Neural progenitor cell (in vitro differentiated cells): Measurements from ENCODE around the gene KRTAP10-9. TPM values are rescaled to one million over a fixed set of nuclear protein-coding genes. Genes with fewer than 3 reads are reported as not detected.
"Not testable (repeated sequence)": the region's sequence is repeated elsewhere in the genome, so short reads cannot be mapped to it uniquely, and the experiment has no call there.

Source experiments
- DNase-seq: peaks from one replicate; pipeline ENCODE4 v3.0.0-alpha.2; 2016; ENCODE audit warnings: low spot score
- H2AFZ ChIP-seq: fragments of 200-600 bp; sonication (generic); replicated peaks from 2 replicates; pipeline ENCODE4 v1.6.1; 2016; ENCODE audit warnings: antibody characterized with exemption
- H3F3A ChIP-seq: fragments of 200-600 bp; sonication (generic); 2 replicates; pipeline ENCODE4 v1.6.1; 2016; ENCODE audit warnings: antibody characterized with exemption, low read depth
- H3K27ac ChIP-seq: fragments of 200-600 bp; sonication (generic); 2 replicates; pipeline ENCODE4 v1.5.1; 2016; ENCODE audit warnings: mild to moderate bottlenecking
- H3K27me3 ChIP-seq: fragments of 200-600 bp; sonication (generic); 2 replicates; pipeline ENCODE4 v1.6.1; 2016; ENCODE audit warnings: mild to moderate bottlenecking, moderate library complexity
- H3K36me3 ChIP-seq: fragments of 200-600 bp; sonication (generic); 2 replicates; pipeline ENCODE4 v1.5.1; 2016
- H3K4me1 ChIP-seq: fragments of 200-600 bp; sonication (generic); 2 replicates; pipeline ENCODE4 v1.6.1; 2016; ENCODE audit warnings: mixed run types
- H3K4me2 ChIP-seq: fragments of 200-600 bp; sonication (generic); 2 replicates; pipeline ENCODE4 v1.6.1; 2016
- H3K4me3 ChIP-seq: fragments of 200-600 bp; sonication (generic); 2 replicates; pipeline ENCODE4 v1.5.1; 2016
- H3K79me2 ChIP-seq: fragments of 200-600 bp; sonication (generic); 2 replicates; pipeline ENCODE4 v1.6.1; 2016; ENCODE audit warnings: low read depth
- H3K9ac ChIP-seq: fragments of 200-600 bp; sonication (generic); 2 replicates; pipeline ENCODE4 v1.6.1; 2016
- H3K9me3 ChIP-seq: fragments of 200-600 bp; sonication (generic); 2 replicates; pipeline ENCODE4 v1.5.1; 2016; ENCODE audit warnings: low read depth
- H4K20me1 ChIP-seq: fragments of 200-600 bp; sonication (generic); 2 replicates; pipeline ENCODE4 v1.6.1; 2016; ENCODE audit warnings: low read depth
- H3K27ac Mint-ChIP-seq: 3 replicates; pipeline ENCODE4 v1.8.0; 2021; ENCODE audit warnings: mixed read lengths
- H3K27me3 Mint-ChIP-seq: 2 replicates; pipeline ENCODE4 v1.8.0; 2022; ENCODE audit warnings: low read depth, mild to moderate bottlenecking, inconsistent platforms, moderate library complexity, mixed read lengths; ENCODE audit not compliant: insufficient read depth
- H3K36me3 Mint-ChIP-seq: 3 replicates; pipeline ENCODE4 v1.8.0; 2021; ENCODE audit warnings: mixed read lengths
- H3K4me1 Mint-ChIP-seq: 3 replicates; pipeline ENCODE4 v1.8.0; 2021; ENCODE audit warnings: mixed read lengths
- H3K4me3 Mint-ChIP-seq: 3 replicates; pipeline ENCODE4 v1.8.0; 2021; ENCODE audit warnings: mild to moderate bottlenecking, moderate library complexity, mixed read lengths
- H3K9me3 Mint-ChIP-seq: 3 replicates; pipeline ENCODE4 v1.8.0; 2020; ENCODE audit warnings: mixed read lengths
- EZH2 ChIP-seq: fragments of 200-600 bp; sonication (generic); IDR thresholded peaks from 2 replicates; pipeline ENCODE4 v1.6.1; 2017; ENCODE audit warnings: antibody characterized with exemption, mild to moderate bottlenecking, moderate library complexity
- EZH2phosphoT487 ChIP-seq: fragments of 200-600 bp; sonication (generic); IDR thresholded peaks from 2 replicates; pipeline ENCODE4 v1.6.1; 2017; ENCODE audit warnings: antibody characterized with exemption
- total RNA-seq: library from RNA; depleted of rRNA; stranded (reverse); fragments of >200 nt; gene quantifications from 2 replicates; pipeline ENCODE4 v1.2.3, GENCODE V29; 2015; ENCODE audit warnings: low replicate concordance
- TF ChIP-seq, protein P1 (sequence below): fragments of 200-600 bp; sonication (generic); IDR thresholded peaks from 2 replicates; pipeline ENCODE4 v1.5.1; 2017; ENCODE audit warnings: antibody characterized with exemption, mild to moderate bottlenecking

KRTAP10-9 gene
- total RNA-seq, 1 donor from 2014 or later = not detected

DNA sequence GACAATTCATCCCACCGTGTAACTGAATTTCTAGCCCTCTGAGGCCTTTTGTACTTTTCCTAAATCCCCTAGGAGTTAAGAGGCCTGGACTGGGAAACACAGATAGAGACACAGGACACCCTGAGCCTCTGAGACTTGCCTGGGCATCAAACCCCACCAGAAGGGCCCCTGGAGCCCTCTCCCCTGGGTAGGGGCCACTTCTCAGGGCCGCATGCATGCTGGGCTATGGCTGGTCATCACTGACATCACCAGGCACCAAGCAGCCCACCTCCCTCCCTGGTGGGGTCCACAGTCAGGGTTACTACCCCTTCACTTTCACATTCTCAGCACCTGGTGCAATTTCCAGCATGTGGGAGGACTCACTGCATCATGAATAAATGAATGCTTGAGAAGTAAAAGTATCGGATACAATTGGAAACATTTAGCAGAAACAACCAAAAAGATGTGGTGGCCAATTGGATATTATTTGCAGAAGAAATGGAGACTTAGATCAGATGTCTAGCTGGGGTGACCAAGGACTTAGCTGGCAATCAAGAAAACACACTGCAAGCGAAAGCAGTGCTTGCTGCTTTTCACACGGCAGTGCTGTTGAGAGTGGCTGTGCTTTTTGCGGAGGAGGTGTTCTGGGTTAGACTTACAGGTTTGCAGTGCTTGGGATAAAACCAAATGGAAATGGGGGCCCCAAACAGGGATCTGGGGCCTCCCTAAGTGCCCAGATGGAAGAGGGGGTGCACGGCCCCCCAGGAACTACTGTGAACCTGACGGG lies 27.4 kb upstream of the KRTAP10-9 start:
- H3K4me3 ChIP-seq = no peak overlapping the region
- Mint-ChIP-seq H3K4me1 (peaks cover 9% of the 10 kb centered on the region), H3K36me3 (no peaks in the 10 kb centered on the region), H3K27me3 (peaks cover 10% of the 10 kb centered on the region), H3K27ac (no peak overlapping the region), H3K4me3 (no peak overlapping the region), H3K9me3 (peaks cover 2% of the 10 kb centered on the region)
- no peaks in the 10 kb centered on the region for H3K36me3 ChIP-seq
- TF ChIP-seq, protein P1, sequence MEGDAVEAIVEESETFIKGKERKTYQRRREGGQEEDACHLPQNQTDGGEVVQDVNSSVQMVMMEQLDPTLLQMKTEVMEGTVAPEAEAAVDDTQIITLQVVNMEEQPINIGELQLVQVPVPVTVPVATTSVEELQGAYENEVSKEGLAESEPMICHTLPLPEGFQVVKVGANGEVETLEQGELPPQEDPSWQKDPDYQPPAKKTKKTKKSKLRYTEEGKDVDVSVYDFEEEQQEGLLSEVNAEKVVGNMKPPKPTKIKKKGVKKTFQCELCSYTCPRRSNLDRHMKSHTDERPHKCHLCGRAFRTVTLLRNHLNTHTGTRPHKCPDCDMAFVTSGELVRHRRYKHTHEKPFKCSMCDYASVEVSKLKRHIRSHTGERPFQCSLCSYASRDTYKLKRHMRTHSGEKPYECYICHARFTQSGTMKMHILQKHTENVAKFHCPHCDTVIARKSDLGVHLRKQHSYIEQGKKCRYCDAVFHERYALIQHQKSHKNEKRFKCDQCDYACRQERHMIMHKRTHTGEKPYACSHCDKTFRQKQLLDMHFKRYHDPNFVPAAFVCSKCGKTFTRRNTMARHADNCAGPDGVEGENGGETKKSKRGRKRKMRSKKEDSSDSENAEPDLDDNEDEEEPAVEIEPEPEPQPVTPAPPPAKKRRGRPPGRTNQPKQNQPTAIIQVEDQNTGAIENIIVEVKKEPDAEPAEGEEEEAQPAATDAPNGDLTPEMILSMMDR = no peak
- TF ChIP-seq EZH2 (no peak), EZH2phosphoT487 (no peak)
- DNase-seq = no peak
- H2AFZ ChIP-seq = peak overlapping the region; percentile 9
- H3K9me3 ChIP-seq = peaks cover 3% of the 10 kb centered on the region
- peak overlapping the region; percentile 90 for H3K27ac ChIP-seq
- H3K27me3 ChIP-seq = no peaks in the 10 kb centered on the region
- no peaks in the 10 kb centered on the region for H3K79me2 ChIP-seq
- no peak overlapping the region for H3K4me2 ChIP-seq
- H3K4me1 ChIP-seq = peaks cover 27% of the 10 kb centered on the region
- peaks cover 24% of the 10 kb centered on the region for H3F3A ChIP-seq
- no peak overlapping the region for H3K9ac ChIP-seq
- no peaks in the 10 kb centered on the region for H4K20me1 ChIP-seq

DNA sequence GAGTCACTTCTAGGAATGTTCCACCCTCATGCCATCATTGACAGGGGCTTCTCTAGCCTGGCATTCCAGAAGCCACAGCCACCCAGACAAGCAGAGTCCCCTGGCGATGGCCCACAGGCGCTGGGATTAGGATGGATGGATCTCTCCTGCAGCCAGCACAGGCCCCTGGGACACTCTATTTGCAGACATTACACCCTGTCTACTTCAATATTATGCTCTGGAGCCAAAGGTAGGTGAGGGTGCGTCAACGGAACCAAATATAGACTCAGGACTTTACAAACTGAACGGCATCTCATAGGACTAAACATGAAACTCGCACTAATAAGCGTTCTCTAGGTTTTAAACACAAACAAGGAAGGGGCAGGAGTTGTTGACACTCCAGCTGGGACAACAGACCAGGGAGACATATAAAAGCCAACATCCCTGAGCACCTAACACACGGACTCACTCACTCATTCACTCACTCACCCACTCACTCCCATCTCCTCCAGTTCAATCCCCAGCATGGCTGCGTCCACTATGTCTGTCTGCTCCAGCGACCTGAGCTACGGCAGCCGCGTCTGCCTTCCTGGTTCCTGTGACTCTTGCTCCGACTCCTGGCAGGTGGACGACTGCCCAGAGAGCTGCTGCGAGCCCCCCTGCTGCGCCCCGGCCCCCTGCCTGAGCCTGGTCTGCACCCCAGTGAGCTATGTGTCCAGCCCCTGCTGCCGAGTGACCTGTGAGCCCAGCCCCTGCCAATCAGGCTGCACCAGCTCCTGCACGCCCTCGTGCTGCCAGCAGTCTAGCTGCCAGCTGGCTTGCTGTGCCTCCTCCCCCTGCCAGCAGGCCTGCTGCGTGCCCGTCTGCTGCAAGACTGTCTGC lies 26.5 kb upstream of the KRTAP10-9 start, which contains the start of gene KRTAP10-7:
Gene KRTAP10-7, plus strand, starts transcription at position 480 of the 861 bp plus-strand sequence. Its CDS starts 25 bp downstream, at position 505.
- H3K27ac Mint-ChIP-seq, H3K36me3 ChIP-seq, H3K9me3 Mint-ChIP-seq, DNase-seq, H3K4me1 Mint-ChIP-seq, H3K79me2 ChIP-seq, H3K4me2 ChIP-seq, H3K9ac ChIP-seq, H4K20me1 ChIP-seq, H3K36me3 Mint-ChIP-seq, H3K27me3 ChIP-seq, H3K4me3 Mint-ChIP-seq, H3K4me3 ChIP-seq, H3K9me3 ChIP-seq: not testable (repeated sequence)
- Histone ChIP-seq H3F3A (peaks cover 24% of the 10 kb centered on the region), H3K4me1 (peaks cover 27% of the 10 kb centered on the region), H3K27ac (peak within 1 kb of the TSS; percentile 90), H2AFZ (peak within 1 kb of the TSS; percentile 9)
- peaks cover 10% of the 10 kb centered on the region for H3K27me3 Mint-ChIP-seq

DNA sequence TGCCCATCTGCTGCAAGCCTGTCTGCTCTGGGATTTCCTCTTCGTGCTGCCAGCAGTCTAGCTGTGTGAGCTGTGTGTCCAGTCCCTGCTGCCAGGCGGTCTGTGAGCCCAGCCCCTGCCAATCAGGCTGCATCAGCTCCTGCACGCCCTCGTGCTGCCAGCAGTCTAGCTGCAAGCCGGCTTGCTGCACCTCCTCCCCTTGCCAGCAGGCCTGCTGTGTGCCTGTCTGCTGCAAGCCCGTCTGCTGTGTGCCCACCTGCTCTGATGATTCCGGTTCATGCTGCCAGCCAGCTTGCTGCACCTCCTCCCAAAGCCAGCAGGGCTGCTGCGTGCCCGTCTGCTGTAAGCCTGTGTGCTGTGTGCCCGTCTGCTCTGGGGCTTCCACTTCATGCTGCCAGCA lies 25.8 kb upstream of the KRTAP10-9 start:
- not testable (repeated sequence) for H3K4me3 ChIP-seq, H3K4me3 Mint-ChIP-seq, H3K27ac Mint-ChIP-seq, H3K36me3 ChIP-seq, H3K36me3 Mint-ChIP-seq, H3K27me3 ChIP-seq, H3K79me2 ChIP-seq, H3K4me2 ChIP-seq, H3K9ac ChIP-seq, DNase-seq, H3K9me3 Mint-ChIP-seq, H3K4me1 Mint-ChIP-seq, H2AFZ ChIP-seq, H4K20me1 ChIP-seq, H3K27me3 Mint-ChIP-seq, H3K27ac ChIP-seq, H3K9me3 ChIP-seq
- peaks cover 27% of the 10 kb centered on the region for H3K4me1 ChIP-seq
- peaks cover 24% of the 10 kb centered on the region for H3F3A ChIP-seq

DNA sequence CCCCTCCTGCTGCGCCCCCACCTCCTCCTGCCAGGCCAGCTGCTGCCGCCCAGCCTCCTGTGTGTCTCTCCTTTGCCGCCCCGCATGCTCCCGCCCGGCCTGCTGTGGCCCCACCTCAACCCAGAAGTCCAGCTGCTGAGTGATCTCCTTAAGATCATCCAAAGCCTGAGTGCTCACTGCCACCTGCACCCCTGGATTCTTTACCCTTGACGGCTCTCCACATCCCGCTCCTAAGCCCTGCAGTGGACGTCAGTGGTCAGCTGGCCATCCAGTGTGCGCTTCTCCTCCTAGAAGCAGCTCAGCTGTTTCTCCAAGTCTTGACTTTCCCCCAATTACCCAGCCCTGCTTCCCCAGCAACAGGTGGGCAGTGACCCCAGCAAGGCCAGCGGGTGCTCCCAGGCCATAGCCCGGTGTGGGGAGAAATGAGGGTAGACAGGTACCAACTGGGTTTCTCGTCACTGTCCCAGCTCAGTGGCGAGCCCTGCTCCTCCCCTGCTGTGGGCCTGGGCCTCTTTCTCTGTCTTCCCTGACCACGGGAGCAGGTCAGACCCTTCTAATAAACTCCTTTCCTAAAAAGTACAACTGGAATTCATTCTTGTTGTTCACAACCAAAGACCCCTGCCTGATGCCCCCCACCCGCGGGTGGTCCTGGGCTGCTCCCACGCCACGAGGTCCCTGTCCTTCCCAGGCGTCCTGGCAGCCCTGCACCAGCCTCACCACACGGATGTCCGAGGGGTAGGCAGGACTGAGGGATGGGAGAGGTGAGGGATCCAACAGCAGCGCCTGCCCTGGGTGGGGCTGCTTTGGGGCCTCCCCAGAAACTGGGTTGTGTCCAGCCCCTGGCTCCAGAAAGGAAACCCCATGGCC lies 25.1 kb upstream of the KRTAP10-9 start:
- H3K4me1 Mint-ChIP-seq = peaks cover 9% of the 10 kb centered on the region
- no peak overlapping the region for H3K27ac Mint-ChIP-seq
- DNase-seq = no peak

More for the DNA sequence above, 25.1 kb upstream of the KRTAP10-9 start:
- Histone ChIP-seq H4K20me1 (no peaks in the 10 kb centered on the region), H3F3A (peaks cover 24% of the 10 kb centered on the region), H3K4me2 (no peak overlapping the region), H2AFZ (no peak overlapping the region), H3K9ac (no peak overlapping the region), H3K36me3 (no peaks in the 10 kb centered on the region), H3K27me3 (no peaks in the 10 kb centered on the region), H3K9me3 (peaks cover 3% of the 10 kb centered on the region), H3K27ac (no peak overlapping the region), H3K4me1 (peaks cover 27% of the 10 kb centered on the region), H3K4me3 (no peak overlapping the region), H3K79me2 (no peaks in the 10 kb centered on the region)
- Mint-ChIP-seq H3K36me3 (no peaks in the 10 kb centered on the region), H3K9me3 (peaks cover 5% of the 10 kb centered on the region), H3K27me3 (peaks cover 7% of the 10 kb centered on the region), H3K4me3 (peak overlapping the region; percentile 65)
- TF ChIP-seq EZH2 (no peak), EZH2phosphoT487 (no peak)
- TF ChIP-seq, protein P1 = no peak
